CD4-positive, alpha-beta T cell treated with Interleukin-4 for 1 hour (primary cell): ENCODE measurements around the gene LRCH3.
"Not testable (repeated sequence)": the region's sequence is repeated elsewhere in the genome, so short reads cannot be mapped to it uniquely, and the experiment has no call there.

Source experiments
- DNase-seq, 2 donors: peaks; one replicate each; pipeline ENCODE4 v3.0.0-alpha.2; 2020 to 2022

The LRCH3 gene

DNA sequence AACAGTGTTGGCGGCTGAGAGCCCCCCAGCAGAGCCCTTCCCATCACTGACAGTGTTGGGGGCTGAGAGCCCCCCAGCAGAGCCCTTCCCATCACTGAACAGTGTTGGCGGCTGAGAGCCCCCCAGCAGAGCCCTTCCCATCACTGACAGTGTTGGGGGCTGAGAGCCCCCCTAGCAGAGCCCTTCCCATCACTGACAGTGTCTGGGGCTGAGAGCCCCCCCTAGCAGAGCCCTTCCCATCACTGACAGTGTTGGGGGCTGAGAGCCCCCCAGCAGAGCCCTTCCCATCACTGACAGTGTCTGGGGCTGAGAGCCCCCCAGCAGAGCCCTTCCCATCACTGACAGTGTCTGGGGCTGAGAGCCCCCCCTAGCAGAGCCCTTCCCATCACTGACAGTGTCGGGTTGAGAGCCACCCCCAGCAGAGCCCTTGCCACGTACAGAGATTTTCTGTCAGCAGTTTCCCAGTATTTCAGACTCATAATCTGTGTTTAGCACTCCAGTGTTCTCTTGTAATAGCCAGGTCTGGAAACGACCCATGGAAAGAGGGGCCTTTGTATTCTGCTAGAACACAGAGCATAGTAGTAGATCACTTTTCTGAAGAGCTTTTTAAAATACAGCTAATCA lies 96.5 kb downstream of the LRCH3 start:
- not testable (repeated sequence) for DNase-seq

DNA sequence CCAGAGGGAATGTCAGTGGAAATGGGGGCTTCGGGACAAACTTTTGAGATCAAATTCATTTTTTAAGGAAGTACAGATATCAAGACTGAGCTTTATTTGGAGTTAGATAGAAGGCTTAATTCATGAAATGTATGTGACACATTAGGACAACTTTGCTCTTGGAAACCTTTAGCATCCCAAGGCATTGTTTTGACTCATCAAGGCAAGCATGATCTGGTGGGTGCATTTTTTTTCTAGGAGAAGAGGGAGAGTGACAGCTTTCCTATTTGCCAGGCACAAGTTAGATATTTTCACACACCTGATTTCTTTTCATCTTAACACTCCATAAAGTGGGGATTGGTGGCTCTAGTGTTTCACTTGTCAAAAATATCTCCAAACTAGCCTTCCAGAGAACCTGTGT lies 97.5 kb downstream of the LRCH3 start:
- DNase-seq: no peak

DNA sequence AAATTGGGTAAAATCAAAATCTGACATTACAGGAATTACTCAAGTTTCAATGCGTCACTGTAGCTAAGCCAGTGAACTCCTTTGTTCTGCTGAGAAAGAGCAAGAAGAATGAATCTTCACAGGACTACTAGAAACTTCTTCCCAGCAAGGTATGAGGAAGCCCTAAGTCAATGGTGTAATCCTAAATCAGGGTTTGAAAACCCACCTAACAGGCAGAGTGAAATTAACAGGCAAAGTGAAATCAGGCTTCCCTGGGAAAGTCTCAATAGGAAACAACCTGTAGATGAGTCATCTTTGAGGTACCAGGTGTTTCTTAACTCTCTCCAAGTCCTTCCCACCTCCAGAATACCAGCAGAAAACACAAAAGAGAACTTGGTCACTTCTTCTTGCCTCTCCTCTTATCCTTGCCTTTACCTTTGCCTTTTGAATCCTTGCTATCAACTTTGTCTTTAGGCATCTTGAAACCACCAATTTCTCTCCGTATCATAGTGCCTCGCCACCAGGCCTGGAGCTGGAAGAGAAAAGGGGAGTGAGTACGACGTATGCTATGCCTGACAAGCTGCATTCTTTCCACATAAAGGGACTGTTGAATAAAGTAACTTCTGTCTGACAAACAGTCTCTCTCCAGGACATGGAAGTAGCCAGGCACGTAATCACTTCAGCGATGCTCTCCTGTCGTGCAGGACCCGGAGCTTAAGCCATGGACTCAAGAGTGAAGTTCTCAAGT lies 98.3 kb downstream of the LRCH3 start:
- no peak for DNase-seq

DNA sequence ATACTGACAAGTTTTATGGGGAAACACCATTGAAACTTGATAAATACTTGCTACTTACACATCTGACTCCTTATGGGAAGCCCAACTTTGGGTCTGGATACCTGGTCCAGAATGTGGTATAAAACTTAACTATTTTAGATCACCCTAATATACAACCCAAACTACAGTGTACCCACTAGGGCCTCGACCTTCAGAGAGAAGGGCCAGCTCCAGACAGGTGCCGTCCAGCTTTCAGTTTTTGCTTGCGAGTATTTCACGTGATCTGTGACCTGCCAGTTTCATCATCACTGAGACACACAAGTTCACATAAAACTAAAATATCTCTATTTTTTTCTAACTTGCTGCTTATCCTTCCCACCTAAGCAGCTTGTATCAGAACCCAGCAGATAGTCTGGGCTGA lies 99.6 kb downstream of the LRCH3 start:
- DNase-seq: no peak

DNA sequence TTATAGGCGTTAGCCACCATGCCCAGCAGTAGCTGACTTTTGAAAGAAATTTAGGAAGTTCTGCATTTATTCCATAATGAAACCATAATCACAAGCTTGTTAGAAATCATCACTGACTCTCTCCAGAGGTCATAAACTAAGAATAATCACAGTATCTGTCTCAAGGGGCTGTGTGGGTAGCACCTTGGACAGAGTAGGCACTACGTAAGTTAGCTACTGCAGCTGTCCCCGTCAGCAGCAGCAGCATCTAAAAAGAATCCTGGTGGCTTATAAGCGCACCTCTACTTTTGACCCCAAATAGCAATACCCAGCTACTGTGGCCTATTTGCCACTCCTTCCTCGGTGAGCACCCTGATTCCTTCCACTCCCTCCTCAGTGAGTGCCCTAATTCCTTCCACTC lies 101.1 kb downstream of the LRCH3 start:
- DNase-seq: no peak

DNA sequence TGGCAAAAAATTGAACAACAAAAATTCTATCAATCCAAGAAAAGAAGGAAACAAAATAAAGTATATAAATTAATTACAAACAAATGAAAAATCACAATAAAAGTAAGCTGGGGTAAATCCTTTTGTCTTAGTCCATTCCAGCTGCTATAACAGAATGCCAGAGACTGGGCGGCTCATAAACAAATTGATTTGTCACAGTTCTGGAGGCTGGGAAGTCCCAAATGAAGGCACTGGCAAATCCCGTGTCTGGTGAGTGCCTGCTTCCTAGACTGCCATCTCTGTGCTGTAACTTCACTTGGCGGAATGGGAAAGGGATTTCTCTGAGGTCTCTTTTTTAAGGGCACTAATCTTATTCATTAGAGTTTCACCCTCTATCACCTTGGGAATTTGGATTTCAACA lies 105.4 kb downstream of the LRCH3 start:
- no peak for DNase-seq

DNA sequence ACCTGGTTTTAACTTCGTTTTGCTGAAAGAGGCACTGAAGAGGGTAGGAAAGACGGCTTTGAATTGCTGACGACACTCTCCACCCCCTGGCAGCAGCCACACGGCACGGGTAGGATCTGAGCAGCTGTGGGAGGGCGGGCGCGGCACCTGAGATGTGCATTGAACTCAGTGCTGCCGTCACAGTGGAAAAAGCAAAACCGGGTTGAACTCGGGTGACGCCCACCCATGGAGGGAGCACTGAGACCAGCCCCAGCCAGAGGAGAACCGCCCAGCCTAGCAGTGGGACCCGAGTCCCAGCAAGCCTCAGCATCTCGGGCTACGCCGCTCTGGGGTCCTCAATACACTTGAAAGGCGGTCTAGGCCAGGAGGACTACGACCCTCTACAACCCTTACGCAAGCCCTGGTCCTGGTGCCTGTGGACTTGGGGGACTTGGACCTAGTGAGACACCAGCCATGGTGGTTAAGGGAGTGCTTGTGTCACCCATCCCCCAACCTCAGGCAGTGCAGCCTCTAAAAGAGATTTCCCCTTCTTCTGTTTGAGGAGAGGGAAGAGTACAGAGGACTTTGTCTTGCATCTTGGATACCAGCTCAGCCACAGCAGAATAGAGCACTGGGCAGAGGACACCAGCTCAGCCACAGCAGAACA lies 108.9 kb downstream of the LRCH3 start:
- DNase-seq: no peak

DNA sequence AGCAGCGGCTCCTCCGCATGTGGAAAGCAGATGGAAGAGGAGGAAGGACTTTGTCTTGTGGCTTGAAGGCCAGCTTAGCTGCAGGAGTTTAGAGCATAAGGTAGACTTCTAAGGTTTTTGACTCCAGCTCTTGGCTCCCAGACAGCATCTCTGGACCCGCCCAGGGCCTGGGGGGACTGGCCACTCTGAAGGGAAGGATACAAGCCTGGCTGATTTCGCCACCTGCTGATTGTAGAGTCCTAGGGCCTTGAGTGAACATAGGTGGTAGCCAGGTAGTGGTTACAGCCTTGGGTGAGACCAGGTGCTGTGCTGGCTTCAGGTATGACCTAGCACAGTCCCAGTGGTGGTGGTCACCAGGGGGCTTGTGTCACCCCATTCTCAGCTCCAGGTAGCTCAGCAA lies 110.6 kb downstream of the LRCH3 start:
- DNase-seq: no peak

DNA sequence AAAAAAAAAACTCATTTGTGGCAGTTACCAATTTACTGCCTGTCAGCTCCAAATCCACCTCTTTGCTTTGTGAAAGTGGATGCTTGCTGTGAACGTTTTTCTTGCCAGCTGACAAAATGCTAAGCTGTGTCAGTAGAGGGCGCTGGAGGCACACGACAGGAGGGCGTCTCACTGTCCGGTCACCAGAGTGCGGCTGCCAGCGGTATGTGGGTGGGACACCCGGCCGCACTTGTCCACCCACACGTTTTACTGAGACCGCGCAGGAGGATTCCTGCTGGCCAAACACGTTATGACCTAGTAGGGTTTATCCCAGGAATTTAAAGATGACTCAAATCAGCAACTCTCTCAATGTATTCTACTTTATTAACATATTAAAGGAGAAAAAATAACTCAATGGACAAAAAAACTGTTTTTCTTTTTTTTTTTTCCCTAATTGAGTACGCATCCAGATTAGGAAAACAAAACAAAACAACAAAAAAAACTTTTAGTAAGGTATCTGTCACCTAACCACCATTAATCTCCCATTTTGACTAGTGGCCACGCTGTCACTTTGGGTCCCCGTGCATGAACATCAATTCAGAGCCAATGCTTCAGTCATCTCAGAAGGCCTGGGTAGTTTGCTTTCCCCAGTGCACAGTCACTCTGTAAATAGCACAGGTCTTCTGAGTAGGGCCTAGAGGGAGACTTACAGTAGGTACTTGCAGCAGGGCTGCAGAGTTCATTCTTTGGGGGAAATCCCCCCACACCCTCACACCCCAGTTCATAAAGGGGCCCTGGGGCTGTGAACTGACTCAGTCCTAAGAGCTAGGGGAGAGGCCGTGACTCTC lies 115.2 kb downstream of the LRCH3 start:
- peak; percentile 77 to 79 for DNase-seq

DNA sequence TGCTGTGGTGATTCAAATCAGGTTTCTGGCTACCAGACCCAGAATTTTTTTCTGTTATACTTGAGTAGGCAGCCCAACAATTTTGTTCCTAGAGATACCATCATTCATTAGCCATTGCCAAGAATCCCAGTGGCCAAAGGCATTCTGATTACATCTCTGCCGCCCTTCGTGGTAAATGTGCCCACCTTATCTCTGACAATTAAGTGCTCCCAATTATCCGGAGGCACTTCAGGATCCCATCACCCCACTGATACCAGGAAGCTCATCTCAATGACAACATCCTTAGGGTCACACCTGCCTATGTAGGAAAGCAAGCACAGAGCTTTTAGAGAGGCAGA lies 115.8 kb downstream of the LRCH3 start:
- DNase-seq: no peak

DNA sequence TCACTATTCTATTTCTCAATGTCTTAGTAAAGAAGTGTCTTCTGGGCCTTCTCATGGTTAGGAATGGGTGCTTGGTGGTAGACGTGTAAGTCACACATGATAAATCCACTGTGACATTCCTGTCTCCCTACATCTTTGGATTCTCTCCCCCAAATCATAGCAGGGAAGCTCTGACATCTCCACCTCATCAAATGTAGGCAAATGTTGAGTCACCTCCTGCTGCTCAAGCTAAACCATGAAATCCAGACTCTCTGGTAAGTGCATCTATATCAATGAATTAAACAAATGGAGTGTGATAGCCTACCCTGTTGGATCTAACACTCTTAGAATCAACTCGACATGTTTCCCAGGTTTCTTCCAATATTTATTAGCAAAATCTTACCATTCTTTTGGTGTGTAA lies 116.1 kb downstream of the LRCH3 start:
- no peak for DNase-seq

DNA sequence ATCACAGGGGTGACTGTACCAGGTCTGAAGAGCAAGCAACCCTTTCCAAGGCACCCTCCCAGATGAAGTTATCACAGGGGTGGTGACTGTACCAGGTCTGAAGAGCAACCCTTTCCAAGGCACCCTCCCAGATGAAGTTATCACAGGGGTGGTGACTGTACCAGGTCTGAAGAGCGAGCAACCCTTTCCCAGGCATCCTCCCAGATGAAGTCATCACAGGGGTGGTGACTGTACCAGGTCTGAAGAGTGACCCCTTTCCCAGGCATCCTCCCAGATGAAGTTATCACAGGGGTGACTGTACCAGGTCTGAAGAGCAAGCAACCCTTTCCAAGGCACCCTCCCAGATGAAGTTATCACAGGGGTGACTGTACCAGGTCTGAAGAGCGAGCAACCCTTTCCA lies 117.5 kb downstream of the LRCH3 start:
- not testable (repeated sequence) for DNase-seq

DNA sequence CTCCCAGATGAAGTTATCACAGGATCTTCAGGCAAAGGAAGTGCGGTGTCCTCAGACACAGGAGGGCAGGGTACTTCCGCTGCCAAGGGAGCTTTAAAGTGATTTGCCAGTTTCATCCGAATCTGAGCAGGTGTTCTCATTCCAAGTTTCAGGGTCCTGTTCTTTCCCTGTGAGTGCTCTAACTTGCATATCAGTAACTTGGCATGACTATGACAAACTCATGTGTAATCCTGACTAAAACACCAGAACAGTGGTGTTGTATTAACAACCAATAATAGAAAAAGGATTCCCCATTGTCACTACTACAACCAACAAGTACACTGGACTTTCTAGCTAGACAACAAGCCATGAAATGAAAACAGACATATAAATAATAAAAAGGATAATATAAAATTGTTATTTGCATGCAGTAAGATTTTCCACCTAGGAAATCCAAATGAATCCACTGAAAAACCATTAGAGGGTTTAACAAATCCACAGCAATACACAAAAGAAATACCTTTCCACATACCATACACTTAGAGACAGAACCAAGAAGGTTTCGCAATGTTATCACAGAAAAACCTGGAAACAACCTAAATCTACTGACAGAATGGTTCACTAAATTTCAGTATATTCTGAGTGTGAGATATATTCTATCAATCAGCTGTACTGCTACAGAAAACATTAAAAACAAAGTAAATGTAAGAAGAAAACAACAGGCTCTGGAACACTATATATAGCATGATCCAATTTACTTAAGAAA lies 118.1 kb downstream of the LRCH3 start:
- DNase-seq: no peak

DNA sequence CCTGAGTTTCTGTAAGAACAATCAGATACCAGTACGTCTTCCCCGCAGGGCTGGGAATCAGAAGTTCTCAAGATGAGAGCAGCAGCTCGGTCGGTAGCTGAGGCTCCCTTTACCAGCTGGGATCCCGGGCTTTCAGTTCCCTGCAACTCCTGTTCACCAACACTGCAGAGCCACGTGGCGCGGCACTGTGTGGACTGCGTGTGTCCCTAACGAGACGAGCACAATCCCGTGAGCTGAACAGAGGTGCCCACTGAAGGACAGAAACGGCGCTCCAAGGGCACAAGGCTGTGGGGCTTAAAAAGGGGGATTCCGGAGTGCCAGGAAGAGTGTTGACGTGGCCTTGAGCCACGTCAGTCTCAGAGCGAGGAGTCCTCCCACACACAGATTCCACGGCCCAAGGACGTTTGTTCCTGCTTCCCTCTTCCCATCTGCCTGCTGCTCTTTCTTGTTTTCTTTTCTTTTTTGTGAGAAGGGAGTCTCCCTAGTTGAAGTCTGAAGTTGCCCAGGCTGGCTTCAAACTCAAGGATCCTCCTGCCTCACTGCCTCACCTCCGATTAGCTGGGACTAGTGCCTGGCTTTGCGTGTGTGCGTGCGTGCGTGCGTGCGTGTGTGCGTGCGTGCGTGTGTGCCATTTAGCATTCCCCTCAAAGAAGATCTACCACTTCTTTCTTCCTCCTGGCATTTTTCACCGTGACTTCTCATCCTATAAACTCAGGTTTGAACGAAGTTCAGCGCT lies 121.9 kb downstream of the LRCH3 start:
- peak; percentile 7 to 29 for DNase-seq

DNA sequence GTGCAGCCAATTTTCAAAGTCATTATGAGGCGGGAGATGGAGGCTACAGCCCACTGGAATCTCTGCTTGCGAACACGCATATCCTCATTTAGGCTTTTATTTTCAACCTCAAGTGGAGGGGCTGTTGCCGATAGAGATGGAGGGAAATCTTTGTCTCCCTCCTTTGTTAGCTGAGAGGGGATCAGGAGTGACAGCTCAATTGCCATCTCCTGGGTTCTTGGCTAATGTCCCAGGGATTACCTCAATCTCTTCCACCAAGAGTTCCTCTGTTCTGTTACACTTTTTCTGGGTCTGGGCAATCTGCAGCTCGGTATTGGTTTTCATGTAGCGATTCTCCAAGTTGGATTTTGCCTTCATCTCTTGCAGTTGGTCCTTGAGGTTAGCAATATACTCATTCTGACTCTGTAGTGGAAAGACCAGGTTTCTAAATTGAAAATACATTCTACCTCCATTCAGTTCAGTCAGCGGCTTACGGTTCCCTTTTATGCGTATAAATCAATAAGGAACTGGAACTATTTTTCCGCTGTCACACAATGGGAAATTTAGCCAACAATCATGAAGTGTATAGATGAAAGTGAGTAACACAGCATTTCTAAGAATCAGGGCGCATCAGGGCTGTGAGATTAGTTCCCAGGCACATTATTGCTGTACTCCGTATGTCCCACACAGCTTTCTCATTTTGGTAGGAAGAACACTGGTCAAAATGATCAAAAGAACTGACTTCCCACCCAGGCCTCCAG lies 122.8 kb downstream of the LRCH3 start:
- DNase-seq: no peak

DNA sequence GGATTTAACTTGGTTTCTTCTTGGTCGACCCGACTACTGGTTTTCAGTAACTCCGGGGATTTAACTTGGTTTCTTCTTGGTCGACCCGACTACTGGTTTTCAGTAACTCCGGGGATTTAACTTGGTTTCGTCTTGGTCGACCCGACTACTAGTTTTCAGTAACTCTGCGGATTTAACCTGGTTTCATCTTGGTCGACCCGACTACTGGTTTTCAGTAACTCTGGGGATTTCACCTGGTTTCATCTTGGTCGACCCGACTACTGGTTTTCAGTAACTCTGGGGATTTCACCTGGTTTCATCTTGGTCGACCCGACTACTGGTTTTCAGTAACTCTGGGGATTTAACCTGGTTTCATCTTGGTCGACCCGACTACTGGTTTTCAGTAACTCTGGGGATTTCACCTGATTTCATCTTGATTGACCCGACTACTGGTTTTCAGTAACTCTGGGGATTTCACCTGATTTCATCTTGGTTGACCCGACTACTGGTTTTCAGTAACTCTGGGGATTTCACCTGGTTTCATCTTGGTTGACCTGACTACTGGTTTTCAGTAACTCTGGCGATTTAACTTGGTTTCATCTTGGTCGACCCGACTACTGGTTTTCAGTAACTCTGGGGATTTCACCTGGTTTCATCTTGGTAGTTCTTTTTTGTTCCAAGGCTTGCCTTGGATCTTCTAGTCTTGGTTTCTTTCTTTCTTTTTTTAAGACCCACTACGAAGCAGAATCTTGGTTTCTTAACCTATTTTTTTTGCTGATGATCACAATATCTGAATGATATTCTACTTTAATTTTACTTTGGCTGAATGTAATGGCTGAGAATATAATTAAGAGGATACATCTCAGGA lies 130.6 kb downstream of the LRCH3 start:
- not testable (repeated sequence) for DNase-seq

DNA sequence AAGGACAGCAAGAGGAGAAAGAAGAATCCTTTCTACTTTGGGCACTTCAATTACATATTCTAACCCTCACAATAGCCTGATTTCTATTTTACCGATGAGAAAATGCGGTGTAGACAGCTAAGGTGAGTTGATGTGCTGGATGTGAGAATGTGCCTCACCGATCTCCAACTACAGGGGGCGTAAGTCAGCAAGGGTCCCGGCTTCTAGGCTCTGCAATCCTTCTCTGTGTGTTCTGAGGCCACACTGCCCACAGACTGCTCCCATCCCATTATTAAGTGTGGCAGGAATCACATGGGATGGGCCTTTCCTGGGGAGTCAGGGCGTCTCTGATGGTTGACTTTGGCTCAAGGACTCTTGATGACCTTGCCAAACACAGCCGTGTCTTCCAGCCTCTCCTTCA lies 135.4 kb downstream of the LRCH3 start:
- DNase-seq: no peak

DNA sequence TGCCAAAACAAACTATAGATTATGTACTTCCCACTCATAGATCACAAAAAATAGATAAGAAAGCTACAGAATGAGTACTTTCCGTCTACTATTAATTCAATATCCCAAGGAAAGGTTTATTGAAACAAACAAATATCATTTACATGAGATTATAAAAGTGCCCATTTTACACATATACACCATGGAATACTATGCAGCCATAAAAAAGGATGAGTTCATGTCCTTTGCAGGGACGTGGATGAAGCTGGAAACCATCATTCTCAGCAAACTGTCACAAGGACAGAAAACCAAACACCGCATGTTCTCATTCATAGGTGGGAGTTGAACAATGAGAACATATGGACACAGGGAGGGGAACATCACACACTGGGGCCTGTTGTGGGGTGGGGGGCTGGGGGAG lies 136.5 kb downstream of the LRCH3 start:
- not testable (repeated sequence) for DNase-seq

DNA sequence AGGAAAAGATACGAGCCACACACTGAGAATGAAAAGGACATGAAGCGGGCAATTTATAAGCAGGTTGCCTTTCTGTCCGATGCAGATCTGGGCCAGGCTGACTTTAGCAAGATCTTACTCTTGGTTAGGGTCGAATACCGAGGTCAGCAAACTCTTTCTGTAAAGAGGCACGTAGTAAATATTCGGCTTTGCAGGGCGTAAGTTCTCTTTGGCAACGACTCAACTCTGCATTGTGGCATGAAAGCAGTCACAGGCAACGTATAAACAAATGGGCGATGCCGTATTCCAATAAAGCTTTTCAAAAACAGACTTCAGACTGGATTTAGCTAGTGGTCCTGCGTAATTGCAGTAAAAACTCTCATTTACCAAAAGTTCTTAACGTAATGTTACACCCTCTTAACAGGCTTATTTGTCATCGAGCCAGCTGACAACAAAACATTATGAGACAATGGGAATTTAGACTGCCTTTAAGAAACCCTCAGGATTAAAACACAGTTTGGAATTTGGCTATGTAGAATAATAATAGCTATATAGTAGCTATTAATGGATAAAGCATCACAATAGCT lies 145.8 kb downstream of the LRCH3 start:
- DNase-seq: no peak
